ENCODE measurements around the gene ENOX1.

ENOX1 gene

DNA sequence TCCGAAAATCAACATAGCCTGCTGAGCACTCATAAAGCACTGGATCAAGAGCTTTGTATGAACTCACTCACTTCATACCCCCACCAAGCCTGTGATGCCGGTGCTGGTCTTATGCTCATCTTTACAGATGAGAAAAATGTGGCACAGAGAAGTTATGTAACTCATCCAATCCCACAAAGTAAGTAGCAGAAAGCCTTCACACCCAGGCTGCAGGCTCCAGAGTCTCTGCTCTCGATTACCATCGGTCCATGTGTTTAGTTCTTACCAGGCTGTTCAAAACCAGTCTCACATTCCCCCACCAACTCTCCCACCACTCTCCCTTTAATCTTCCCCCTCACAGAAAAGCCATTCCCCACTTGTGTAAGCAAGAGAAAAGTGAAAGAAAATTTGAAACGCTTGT lies 487.4 kb downstream of the ENOX1 start:
- no peak for DNase-seq

DNA sequence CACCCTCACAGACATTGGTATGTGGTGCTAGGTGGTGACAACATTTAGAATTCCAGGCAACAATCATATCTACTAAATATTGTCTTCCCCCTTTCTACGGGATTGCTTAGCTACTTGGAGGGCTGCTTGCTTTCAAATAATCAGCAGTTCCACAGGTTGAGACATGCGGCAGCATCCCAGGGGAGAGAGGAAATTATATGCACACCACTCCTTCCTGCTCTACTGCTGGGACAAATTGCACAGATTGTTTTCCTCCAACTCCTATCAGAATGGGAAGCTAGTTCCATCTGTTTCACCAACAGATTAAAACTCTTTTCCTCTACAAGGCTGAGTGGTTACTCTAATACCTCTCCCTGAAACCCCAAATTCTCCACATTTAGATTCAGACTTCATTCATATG lies 488.0 kb downstream of the ENOX1 start:
- no peak for DNase-seq

- DNase-seq, result no peak
Measured at GRCh38 chr13:43297967-43298678, 488.6 kb downstream of the ENOX1 start.

GRCh38 chr13:43295825-43296564 lies 490.8 kb downstream of the ENOX1 start:
- DNase-seq, result no peak

DNA sequence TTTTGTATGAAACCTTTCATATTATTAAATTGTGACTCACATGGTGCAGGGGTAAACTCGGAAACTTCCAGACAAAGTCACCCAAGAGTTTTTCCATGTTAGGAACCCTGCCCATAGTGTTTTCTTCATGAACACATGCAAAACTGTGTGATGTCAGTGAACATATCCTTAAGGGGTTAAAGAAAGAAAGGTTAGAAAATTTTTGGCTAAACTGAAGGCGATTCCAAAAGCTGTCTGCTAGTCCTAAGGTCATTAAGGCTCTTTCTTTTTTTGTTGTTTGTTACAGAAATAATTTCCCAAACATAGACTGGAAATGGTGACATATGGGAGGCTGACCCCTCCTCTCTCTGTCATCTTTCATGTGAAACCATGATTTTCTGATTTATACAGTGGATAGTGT lies 491.5 kb downstream of the ENOX1 start:
- DNase-seq, result no peak

- DNase-seq, result no peak
Measured at GRCh38 chr13:43294412-43294811, 492.4 kb downstream of the ENOX1 start.

DNA sequence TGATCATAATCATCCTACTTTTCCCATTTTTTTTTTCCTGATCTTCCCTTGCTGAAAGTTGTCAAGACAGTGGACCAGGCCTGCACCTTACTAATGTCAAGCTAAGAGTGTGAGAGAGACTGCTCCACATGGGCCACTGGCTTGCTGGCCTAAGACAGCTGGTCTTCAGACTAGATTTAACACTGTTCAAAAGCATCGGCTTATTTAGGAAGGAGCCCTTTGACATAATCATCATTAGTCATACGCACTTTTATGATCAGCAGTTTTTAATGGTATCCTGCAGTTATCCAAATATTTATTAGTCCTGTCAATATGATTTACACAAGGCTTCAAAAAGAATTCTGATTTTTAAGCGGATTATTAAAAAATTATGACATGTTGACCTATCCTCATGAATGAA lies 492.8 kb downstream of the ENOX1 start:
- no peak for DNase-seq

DNA sequence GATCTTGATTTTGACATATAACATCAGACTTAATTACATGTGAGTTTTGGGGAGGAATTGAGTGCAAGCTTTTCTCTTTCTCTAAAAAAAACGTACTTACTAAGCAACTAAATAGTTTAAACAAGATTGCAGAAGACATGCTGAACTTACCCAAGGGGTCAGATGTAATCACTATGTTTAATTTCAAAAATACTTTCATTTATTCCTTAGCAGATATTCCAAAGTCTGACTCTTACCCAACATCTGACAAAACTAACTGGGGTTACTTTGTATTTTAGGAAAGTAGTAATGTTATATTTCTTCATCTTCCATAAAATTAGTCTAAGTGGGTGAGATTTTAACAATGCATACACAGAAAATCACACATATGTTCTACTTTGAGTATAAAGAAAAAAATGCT lies 493.2 kb downstream of the ENOX1 start:
- DNase-seq, result no peak

DNA sequence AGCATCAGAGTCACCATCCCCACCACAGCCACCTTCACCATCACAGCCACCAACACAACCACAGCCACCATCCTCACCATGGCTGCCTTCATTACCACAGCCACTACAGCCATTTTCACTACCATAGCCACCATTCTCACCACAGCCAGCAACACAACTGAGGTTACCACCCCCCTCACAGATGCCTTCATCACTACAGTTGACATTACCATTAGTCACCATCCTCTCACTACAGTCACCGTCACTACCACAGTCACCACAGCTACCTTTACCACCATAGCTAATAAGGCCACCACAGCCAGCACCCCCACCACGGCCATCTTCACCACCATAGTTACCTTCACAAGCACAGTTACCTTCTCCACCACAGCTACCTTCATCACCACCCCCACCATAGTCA lies 493.8 kb downstream of the ENOX1 start:
- no peak for DNase-seq

DNA sequence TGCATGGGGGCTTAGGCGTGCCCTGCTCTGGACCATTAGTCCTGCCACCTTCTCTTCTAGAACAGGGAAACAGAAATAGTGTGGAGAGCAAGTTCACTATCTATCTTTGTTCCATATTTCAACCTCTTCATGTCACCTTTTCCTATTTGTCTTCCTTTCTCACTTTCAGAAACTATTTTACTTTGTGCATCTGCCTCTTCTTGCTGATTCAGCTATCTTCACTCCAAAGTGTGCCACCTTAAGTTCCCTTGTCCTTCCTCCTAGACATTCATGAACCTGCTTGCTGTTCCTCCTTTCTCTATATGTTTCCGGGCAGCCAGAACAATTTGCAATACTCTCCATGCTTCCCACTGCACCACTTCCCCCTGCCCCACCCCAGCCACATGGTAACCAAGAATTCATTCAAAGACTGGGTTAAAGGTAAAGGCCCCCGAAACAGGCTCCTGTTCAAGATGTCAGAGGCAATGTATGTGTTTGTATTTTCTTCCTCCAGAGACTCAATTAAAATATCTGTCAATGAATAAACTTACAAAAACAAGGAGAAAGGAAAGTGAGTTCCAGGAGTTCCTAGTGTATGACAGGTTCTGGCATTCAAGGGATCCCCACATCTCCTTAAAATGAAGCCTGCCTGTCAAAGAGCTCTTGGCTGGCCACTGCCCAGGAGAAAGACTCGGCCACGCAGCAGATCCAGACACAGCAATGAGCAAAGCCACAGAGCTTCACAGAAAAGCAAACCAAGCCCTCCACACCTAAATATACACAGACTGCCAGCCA lies 495.3 kb downstream of the ENOX1 start:
- DNase-seq, result no peak

GRCh38 chr13:43289470-43290255 lies 497.1 kb downstream of the ENOX1 start:
- DNase-seq, result no peak

DNA sequence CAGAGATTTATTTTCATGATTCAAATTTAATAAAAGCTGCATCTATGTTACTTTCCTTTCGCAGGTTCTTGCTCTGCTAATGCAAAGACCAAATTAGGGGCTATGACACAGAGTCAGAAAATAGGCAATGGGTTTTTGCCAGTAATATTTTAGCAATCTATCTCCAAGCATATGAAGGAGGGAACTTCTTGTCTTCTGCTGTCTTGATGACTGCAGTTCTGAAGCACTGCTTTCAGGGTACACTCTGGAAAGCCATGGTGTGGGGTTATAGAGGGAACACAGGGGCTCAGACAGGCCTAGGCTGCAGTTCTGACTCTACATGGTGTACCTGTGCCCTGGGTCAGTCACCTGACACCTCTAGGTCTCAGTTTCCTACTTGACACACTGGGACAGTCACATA lies 500.0 kb downstream of the ENOX1 start:
- DNase-seq, result no peak

GRCh38 chr13:43285933-43286597 lies 500.7 kb downstream of the ENOX1 start:
- no peak for DNase-seq

DNA sequence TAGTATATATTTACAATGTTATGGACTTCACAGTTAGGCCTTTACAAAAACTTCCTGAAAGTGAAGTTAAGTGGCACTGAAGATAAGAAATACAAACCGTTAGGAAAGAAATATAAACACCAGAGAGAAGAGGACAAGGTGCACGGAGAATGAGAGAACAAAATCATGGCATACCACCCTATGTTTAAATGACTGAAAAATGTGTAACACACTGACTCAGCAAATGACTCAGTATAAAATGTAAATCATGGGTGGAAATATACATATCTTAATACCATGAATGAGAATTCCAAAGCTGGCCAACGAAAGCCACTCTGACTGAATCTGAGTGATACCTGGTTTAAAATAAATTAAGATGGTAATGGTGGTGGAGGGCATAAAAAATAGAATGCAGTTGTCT lies 502.6 kb downstream of the ENOX1 start:
- no peak for DNase-seq

DNA sequence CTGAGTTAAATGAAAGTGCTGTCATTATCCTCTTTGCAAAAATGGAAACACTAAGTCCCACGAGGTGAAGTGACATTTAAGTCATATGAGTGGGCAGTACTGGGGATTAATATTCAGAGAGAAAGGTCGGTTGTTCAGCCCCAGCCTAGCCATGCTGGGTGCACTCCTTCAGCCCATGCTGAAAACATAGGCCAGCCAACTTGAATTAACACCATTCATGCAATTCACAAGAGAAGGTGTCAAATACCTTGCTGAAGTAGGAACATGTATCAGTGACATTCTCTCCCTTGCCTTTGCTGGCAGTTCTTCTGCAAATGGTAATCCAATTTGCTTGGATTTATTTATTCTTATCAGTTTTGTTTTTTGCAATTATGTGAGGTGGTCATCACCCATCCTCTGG lies 507.1 kb downstream of the ENOX1 start:
- DNase-seq, result no peak

- DNase-seq, result no peak
Measured at GRCh38 chr13:43278127-43278526, 508.6 kb downstream of the ENOX1 start.

DNA sequence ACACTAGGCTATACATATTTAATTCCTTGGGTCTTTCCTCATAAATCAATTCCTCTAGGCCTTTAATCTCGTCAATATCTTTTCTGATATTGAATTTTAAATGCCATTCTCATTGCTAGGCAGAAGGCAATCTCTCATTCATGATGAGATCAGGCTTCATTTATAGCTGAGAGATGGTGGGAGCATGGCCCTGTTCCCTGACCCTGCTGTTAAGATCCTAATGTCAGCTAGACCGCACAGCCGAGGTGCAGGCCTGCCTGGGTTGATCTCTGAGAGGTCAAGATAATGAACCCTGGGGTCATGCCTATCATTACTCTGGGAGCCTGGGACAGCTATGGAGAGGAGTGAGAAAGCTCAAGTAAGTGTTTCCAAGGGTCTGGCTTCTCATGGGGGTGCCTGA lies 509.6 kb downstream of the ENOX1 start:
- DNase-seq, result no peak

DNA sequence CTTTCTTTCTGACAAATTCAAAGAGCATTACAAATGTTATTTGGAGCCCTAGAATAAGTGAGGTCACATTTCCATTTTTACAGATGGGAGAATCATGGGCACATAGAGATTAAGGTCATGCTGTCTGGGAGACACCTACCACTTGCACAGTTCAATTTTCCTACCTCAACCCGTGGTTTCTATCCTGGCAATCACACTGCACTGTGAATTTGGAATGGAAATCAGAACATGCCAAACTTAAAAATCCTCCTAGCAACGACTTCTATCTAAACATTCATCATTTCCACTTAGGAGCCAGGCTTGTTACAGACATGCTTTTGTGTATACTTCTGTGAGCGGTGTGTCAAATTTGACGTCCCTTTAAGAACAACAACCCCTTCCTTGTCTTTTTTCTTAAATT lies 511.9 kb downstream of the ENOX1 start:
- DNase-seq, result no peak

GRCh38 chr13:43273362-43273761 lies 513.4 kb downstream of the ENOX1 start:
- DNase-seq, result no peak

DNA sequence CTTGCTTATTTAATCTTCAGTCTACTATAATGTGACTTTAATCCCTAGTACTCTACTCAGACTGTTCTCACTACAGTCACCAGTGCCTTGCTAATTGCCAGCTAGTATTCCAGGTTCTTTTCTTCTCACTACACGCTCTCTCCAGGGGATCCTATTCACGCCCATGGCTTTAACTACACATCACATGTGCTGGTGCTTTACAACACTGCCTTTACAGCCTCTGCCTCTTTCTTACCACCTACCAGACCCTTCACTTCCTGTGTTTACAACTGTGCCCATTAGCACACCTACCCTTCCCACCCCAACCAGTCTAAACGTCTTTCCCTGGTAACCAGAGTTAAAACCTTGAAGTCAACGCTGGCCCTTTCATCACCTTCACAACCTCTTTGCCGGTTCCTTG lies 513.9 kb downstream of the ENOX1 start:
- DNase-seq, result no peak

- no peak for DNase-seq
Measured at GRCh38 chr13:43271152-43271551, 515.6 kb downstream of the ENOX1 start.

- DNase-seq, result no peak
Measured at GRCh38 chr13:43270130-43270830, 516.5 kb downstream of the ENOX1 start.

Measured in NCI-H1417 treated with DMSO at 0.1 percent for 48 hours (cell line).